ENCODE results near the gene PSMG4.
A peak's percentile ranks its signal among the peaks of the same experiment; 100 is the strongest.

PSMG4 gene

GRCh38 chr6:3258720-3259490, at the start of gene PSMG4:
Gene PSMG4, plus strand, starts transcription at chr6:3258947. Its CDS starts 76 bp downstream, at chr6:3259023.
- H3K9me3 ChIP-seq (replicated peaks in 1 of 11), result peaks cover under 1 to 10% (median 2%) of the 10 kb centered on the region in 11 experiments; a peak in 17 of 22 replicates
- TF ChIP-seq Cebpa-rat (IDR thresholded peaks at IDR 0.05), result no peak
- H3K4me3 ChIP-seq, result peak within 1 kb of the TSS; percentile 87 to 100 (median 98)
- H3K36me3 ChIP-seq, result peaks cover 9 to 36% (median 22%) of the 10 kb centered on the region in 11 experiments
- H3K4me1 ChIP-seq, result peaks cover 23 to 34% (median 30%) of the 10 kb centered on the region in 10 experiments
- peak within 1 kb of the TSS; percentile 80 to 99 (median 88) for H3K9ac ChIP-seq
- H3K27ac ChIP-seq, result peak within 1 kb of the TSS; percentile 45 to 95 (median 85); a peak in 21 of 22 replicates
- peak within 1 kb of the TSS; percentile 83 to 100 (median 90) for H3K4me2 ChIP-seq
- H3K27me3 ChIP-seq, result no peaks in the 10 kb centered on the region
- H4K20me1 ChIP-seq, result peaks cover 0 to 48% (median 36%) of the 10 kb centered on the region in 11 experiments; a peak in 20 of 22 replicates

GRCh38 chr6:3209114-3210023, 49.4 kb upstream of the PSMG4 start:
- Histone ChIP-seq H3K9ac (no peak overlapping the region), H3K4me2 (peak overlapping the region in 4 of 11 experiments; percentile 1 to 19 (median 14); a peak in 6 of 22 replicates), H3K36me3 (no peaks in the 10 kb centered on the region), H3K9me3 (replicated peaks in 1 of 11) (peaks cover 0 to 9% (median 0%) of the 10 kb centered on the region in 11 experiments; a peak in 3 of 22 replicates), H4K20me1 (no peaks in the 10 kb centered on the region), H3K27me3 (no peaks in the 10 kb centered on the region), H3K4me1 (peaks cover 15 to 33% (median 22%) of the 10 kb centered on the region in 10 experiments), H3K4me3 (no peak overlapping the region), H3K27ac (no peak overlapping the region)
- TF ChIP-seq Cebpa-rat (IDR thresholded peaks at IDR 0.05), result no peak

GRCh38 chr6:3210024-3210610, 48.6 kb upstream of the PSMG4 start:
- no peaks in the 10 kb centered on the region for H3K36me3 ChIP-seq
- H3K4me1 ChIP-seq, result peaks cover 15 to 30% (median 19%) of the 10 kb centered on the region in 10 experiments
- H3K4me2 ChIP-seq, result 0 out of 22 replicates have a peak overlapping the region, but pooled peaks of 1 of the 11 experiments have one; percentile 69
- no peak for TF ChIP-seq Cebpa-rat (IDR thresholded peaks at IDR 0.05)
- H3K27ac ChIP-seq, result no peak overlapping the region
- H3K9ac ChIP-seq, result no peak overlapping the region
- no peak overlapping the region for H3K4me3 ChIP-seq
- H4K20me1 ChIP-seq, result no peaks in the 10 kb centered on the region
- H3K9me3 ChIP-seq (replicated peaks in 1 of 11), result peaks cover 0 to 5% (median 0%) of the 10 kb centered on the region in 11 experiments; a peak in 1 of 22 replicates
- H3K27me3 ChIP-seq, result no peaks in the 10 kb centered on the region

GRCh38 chr6:3211681-3212080, 47.1 kb upstream of the PSMG4 start:
- TF ChIP-seq Cebpa-rat (IDR thresholded peaks at IDR 0.05), result no peak
- H4K20me1 ChIP-seq, result no peaks in the 10 kb centered on the region
- peak overlapping the region in 2 of 11 experiments; percentile 30 to 50; a peak in 2 of 22 replicates for H3K9ac ChIP-seq
- no peaks in the 10 kb centered on the region for H3K27me3 ChIP-seq
- H3K4me2 ChIP-seq, result peak overlapping the region in 9 of 11 experiments; percentile 26 to 81 (median 69); a peak in 17 of 22 replicates
- no peak overlapping the region; a peak in 1 of 22 replicates for H3K27ac ChIP-seq
- no peak overlapping the region for H3K4me3 ChIP-seq
- peaks cover 8 to 20% (median 15%) of the 10 kb centered on the region in 10 experiments; a peak in 19 of 20 replicates for H3K4me1 ChIP-seq
- H3K36me3 ChIP-seq, result no peaks in the 10 kb centered on the region
- H3K9me3 ChIP-seq (replicated peaks in 1 of 11), result no peaks in the 10 kb centered on the region

GRCh38 chr6:3212261-3212660, 46.5 kb upstream of the PSMG4 start:
- Histone ChIP-seq H3K4me1 (peaks cover 8 to 20% (median 15%) of the 10 kb centered on the region in 10 experiments; a peak in 19 of 20 replicates), H4K20me1 (no peaks in the 10 kb centered on the region), H3K9ac (no peak overlapping the region), H3K27ac (no peak overlapping the region), H3K4me3 (no peak overlapping the region), H3K36me3 (no peaks in the 10 kb centered on the region), H3K4me2 (peak overlapping the region in 8 of 11 experiments; percentile 26 to 81 (median 69); a peak in 12 of 22 replicates), H3K27me3 (no peaks in the 10 kb centered on the region), H3K9me3 (replicated peaks in 1 of 11) (no peaks in the 10 kb centered on the region)
- TF ChIP-seq Cebpa-rat (IDR thresholded peaks at IDR 0.05), result no peak

GRCh38 chr6:3213334-3213695, 45.4 kb upstream of the PSMG4 start:
- Histone ChIP-seq H3K27me3 (no peaks in the 10 kb centered on the region), H3K36me3 (no peaks in the 10 kb centered on the region), H3K4me1 (peaks cover 8 to 20% (median 15%) of the 10 kb centered on the region in 10 experiments; a peak in 19 of 20 replicates), H3K4me2 (no peak overlapping the region), H3K9ac (no peak overlapping the region), H3K27ac (no peak overlapping the region), H3K9me3 (replicated peaks in 1 of 11) (no peaks in the 10 kb centered on the region), H4K20me1 (no peaks in the 10 kb centered on the region), H3K4me3 (no peak overlapping the region)
- TF ChIP-seq Cebpa-rat (IDR thresholded peaks at IDR 0.05), result no peak

- no peak for TF ChIP-seq Cebpa-rat (IDR thresholded peaks at IDR 0.05)
- no peaks in the 10 kb centered on the region for H4K20me1 ChIP-seq
- H3K4me3 ChIP-seq, result no peak overlapping the region
- no peaks in the 10 kb centered on the region for H3K9me3 ChIP-seq (replicated peaks in 1 of 11)
- H3K27me3 ChIP-seq, result peaks cover 0 to 9% (median 8%) of the 10 kb centered on the region in 11 experiments; a peak in 8 of 22 replicates
- H3K9ac ChIP-seq, result no peak overlapping the region
- no peak overlapping the region for H3K27ac ChIP-seq
- no peaks in the 10 kb centered on the region for H3K36me3 ChIP-seq
- peaks cover 0 to 20% (median 15%) of the 10 kb centered on the region in 10 experiments; a peak in 16 of 20 replicates for H3K4me1 ChIP-seq
- H3K4me2 ChIP-seq, result no peak overlapping the region
Observed at GRCh38 chr6:3214898-3215297, 43.8 kb upstream of the PSMG4 start.

GRCh38 chr6:3217286-3217685, 41.5 kb upstream of the PSMG4 start:
- Histone ChIP-seq H3K9me3 (replicated peaks in 1 of 11) (no peaks in the 10 kb centered on the region), H4K20me1 (no peaks in the 10 kb centered on the region), H3K27me3 (peaks cover 0 to 18% (median 11%) of the 10 kb centered on the region in 11 experiments; a peak in 8 of 22 replicates), H3K27ac (no peak overlapping the region), H3K4me2 (no peak overlapping the region), H3K9ac (no peak overlapping the region), H3K4me3 (no peak overlapping the region), H3K36me3 (no peaks in the 10 kb centered on the region), H3K4me1 (peaks cover 0 to 5% (median under 1%) of the 10 kb centered on the region in 10 experiments; a peak in 9 of 20 replicates)
- no peak for TF ChIP-seq Cebpa-rat (IDR thresholded peaks at IDR 0.05)

All from BLaER1 treated with 17β-estradiol and CSF1 and Interleukin-3, amounts not matched to agents 10 nM and 100 nM (cell line).